Brain pericyte (primary cell): ENCODE results near the gene DUOXA1.
"Not testable (repeated sequence)": the region's sequence is repeated elsewhere in the genome, so short reads cannot be mapped to it uniquely, and the experiment has no call there.

Source experiments
- DNase-seq: peaks from one replicate; pipeline ENCODE4 v3.0.0-alpha.2; 2012; ENCODE audit warnings: low read depth, low spot score

The DUOXA1 gene

DNA sequence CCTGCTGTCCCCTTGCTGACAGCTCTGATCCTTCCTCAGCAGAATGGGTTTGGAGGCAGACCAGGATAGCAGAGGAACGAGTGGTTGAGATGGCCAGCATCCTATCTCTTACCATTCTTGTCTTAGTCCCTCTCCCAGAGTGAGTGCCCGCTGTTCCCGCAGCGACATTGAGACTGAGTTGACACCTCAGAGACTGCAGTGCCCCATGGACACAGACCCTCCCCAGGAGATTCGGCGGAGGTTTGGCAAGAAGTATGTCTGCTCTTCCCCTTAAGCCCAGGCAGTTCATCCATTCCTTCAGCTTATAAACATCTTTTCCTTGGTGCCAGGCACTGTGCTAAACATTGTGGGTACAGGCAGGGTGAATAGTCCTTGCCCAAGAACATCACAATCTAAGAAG lies 21.3 kb upstream of the DUOXA1 start:
- DNase-seq, result no peak

DNA sequence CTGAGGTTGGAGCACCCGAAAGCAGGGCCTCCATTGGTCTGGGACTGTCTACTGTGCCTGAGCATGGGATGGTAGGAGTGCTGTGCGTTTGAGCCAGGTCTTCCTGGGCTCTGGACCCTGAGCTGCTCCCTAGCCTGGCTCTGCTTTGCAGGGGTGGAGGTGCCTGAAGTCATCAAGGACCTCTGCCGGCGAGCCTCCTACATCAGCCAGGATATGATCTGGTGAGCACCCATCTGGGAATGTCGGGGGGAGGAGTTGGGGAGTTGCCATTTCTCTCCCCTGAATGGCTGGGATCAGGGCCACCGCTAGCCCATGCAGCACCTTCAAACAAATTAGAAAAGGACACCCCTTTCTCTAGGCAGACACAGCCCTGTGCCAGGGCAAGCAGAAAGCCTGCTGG lies 20.8 kb upstream of the DUOXA1 start:
- no peak for DNase-seq

DNA sequence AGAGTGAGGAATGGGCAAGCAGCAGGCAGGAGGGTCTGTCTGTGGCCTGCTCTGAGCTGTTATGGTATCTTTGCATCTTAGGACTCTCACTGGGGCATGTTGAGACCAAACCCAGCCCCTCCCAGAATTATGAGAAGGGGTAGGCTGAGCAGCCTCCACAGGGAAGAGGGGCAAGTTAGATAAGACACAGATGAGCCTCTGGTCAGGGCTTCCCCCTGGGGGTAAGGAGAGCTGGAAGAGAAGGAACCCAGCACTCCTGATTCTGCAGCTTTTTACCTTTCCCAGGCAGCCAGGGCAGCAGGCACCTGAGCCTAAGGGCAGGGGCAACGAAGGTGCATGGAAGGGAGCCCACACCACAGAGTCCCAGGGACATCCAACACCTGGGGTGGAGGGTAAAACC lies 19.4 kb upstream of the DUOXA1 start:
- no peak for DNase-seq

DNA sequence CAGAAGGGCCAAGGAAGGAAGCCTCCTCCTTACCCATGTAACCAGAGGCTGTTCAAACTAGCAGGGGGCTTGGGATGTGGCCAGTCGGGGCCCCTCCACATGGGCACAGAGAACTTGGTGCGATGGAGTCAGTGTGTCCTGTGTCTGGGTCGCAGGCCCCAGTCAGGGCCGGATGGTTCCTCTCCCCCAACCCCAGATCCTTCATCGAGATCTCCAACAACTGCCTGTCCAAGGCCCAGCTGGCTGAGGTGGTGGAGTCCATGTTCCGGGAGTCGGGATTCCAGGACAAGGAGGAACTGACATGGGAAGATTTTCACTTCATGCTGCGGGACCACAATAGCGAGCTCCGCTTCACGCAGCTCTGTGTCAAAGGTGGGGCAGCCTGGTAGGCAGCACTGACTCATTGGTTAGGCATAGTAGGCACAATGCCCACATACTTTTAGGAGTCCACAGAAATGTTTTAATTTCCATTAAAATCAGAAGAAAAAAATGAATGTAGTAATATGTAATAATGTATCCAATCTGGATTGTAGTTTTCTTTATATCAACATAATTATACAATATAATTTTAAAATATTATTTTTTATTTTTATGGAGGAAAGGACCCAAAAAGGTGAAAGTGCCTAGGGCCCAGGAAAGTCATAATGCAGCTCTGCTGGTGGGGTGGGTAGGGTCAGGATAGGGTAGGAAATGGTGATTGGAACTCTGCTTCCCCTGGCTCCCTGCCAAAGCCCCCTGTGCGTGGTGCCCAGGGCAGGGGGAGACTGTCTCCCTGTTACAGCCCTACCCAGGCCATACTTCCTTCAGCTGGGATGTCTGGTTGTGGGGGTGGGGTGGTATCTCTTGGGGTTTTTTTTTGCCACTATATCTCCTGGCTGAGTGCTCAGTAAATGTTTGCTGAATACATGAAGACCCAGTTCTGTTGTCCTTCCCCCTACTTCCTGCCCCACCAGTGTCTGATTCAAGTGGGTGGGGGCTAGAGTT lies 18.7 kb upstream of the DUOXA1 start:
- no peak for DNase-seq

DNA sequence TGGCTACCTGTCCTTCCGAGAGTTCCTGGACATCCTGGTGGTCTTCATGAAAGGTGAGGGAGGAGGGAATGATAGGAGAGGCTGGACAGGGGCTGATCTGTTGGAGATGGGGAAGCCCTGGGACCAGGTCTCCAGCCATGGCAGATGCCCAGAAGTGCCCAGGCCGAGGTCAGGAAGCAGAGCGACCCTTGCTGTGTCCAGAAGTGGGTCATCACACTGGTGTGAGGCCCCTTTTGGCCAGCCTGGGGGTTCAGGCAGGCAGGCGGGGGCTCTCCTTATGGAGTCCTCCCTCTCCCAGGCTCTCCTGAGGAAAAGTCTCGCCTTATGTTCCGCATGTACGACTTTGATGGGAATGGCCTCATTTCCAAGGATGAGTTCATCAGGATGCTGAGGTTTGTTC lies 17.9 kb upstream of the DUOXA1 start:
- DNase-seq, result no peak

DNA sequence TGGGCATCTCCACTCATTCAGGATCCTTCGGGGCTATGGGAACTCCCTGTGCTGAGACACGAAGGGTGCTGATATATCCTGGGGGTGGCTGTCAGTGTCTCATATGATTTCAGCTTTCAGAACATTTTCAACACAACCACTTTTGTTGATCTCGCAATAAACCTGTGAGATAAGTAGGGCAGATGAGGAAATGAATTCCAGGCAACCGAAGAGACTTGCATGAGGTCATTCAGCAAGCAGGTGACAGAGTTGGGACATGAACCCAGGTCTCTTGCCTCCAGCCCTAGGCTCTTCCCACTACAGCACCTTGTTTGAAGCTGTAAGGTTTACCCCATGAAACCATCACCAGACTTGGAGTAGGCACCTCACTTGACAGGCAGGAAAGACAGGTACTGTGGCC lies 16.7 kb upstream of the DUOXA1 start:
- no peak for DNase-seq

DNA sequence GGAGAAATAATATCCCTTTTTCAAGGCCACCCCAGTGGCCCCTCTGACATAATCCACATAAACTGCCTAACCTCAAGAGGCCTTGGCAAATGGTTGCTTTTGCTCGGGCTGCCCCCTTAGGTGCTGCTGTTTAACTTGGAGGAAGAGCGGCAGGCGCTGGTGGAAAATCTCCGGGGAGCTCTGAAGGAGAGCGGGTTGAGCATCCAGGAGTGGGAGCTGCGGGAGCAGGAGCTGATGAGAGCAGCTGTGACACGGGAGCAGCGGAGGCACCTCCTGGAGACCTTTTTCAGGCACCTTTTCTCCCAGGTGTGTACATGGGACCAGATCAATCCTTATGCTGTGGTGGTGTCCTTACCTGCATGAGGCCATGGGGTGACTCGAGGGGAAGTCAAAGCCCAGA lies 15.1 kb upstream of the DUOXA1 start:
- DNase-seq, result no peak

DNA sequence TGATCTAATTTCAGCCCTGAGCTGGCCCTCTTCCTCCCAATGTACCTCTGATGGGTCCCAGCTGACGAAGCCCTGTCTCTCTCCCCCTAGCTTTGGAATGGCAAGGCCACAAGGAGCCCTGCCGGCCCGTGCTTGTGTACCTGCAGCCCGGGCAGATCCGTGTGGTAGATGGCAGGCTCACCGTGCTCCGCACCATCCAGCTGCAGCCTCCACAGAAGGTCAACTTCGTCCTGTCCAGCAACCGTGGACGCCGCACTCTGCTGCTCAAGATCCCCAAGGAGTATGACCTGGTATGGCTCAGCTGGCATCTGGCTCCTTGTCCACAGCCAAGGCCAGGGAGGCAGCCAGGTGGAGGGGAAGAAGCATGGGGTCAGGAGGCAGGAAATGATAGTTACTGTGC lies 14.3 kb upstream of the DUOXA1 start:
- no peak for DNase-seq

DNA sequence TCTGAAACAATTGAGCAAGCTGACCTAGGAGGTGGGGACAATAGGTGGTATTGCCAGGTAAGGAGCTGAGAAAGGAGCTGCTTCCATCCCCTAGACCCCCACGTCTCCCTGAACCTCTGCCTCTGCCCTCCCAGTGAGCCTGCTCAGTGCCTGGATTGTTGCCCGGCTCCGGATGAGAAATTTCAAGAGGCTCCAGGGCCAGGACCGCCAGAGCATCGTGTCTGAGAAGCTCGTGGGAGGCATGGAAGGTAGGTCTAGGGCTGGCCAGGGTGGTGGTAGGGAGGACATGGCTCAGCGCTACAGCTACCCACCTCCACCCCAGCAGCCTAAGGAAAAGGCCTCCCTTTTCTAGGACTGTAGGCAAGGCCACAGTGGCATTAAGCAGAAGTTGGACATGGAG lies 13.4 kb upstream of the DUOXA1 start:
- DNase-seq, result no peak

DNA sequence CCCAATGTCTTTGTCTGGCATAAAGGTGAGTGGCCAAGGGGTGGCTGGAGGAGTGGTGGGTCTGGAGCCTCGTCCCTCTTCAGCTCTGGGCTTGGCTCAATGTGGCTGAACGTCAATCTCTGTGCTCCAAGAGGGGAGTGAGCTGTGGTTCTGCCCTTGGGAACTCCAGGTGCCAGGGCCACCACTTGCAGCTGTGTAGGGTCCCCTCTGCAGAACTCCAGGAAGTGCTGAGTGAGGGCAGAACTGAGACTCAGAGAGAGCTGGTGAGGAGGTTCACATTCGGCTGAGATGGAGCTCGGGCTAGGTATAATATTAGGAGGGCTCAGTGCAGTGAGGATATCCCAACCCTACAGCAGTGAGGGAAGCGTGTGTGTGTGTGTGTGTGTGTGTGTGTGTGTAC lies 11.7 kb upstream of the DUOXA1 start:
- DNase-seq, result no peak

DNA sequence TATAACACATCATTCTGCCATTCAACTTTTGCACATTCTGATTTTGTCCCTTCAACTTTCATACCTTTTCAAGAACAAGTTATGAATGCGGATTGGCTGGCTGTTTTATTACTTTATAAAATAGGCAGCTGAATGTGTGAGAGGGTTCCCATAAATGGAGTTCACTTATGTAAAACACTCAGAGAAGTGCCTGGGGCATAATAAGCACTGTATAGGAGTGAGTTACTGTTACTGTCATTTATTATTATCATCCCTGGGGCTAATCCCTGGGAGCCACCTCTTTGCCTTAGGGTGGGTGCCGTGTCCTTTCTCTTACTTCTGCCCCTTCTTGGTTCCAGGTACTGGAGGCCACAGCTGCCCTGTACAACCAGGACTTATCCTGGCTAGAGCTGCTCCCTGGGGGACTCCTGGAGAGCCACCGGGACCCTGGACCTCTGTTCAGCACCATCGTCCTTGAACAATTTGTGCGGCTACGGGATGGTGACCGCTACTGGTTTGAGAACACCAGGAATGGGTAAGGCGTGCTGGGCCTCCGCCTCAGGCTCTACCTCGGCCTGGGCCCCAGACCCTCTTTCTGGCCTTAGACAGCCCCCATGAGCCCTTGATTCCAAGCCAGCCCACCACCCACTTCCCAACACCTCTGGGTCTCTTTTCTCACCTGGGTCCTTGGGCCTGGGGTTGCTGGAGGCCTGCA lies 11.0 kb upstream of the DUOXA1 start:
- no peak for DNase-seq

DNA sequence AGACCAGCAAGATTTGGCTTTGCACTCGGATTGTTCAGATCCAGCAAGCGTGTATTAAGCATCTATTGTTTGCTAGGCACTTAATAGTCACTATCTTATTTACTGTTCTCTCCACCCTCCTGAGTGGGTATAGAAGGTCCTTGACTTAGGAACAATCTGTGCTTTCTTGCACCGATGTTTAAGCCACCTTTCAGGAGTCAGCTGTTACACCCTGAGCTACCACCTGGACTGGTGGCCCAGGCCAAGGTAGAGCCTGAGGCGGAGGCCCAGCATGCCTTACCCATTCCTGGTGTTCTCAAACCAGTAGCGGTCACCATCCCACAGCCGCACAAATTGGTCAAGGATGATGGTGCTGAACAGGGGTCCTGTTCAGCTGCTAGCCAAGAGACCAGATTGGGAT lies 10.1 kb upstream of the DUOXA1 start:
- no peak for DNase-seq

DNA sequence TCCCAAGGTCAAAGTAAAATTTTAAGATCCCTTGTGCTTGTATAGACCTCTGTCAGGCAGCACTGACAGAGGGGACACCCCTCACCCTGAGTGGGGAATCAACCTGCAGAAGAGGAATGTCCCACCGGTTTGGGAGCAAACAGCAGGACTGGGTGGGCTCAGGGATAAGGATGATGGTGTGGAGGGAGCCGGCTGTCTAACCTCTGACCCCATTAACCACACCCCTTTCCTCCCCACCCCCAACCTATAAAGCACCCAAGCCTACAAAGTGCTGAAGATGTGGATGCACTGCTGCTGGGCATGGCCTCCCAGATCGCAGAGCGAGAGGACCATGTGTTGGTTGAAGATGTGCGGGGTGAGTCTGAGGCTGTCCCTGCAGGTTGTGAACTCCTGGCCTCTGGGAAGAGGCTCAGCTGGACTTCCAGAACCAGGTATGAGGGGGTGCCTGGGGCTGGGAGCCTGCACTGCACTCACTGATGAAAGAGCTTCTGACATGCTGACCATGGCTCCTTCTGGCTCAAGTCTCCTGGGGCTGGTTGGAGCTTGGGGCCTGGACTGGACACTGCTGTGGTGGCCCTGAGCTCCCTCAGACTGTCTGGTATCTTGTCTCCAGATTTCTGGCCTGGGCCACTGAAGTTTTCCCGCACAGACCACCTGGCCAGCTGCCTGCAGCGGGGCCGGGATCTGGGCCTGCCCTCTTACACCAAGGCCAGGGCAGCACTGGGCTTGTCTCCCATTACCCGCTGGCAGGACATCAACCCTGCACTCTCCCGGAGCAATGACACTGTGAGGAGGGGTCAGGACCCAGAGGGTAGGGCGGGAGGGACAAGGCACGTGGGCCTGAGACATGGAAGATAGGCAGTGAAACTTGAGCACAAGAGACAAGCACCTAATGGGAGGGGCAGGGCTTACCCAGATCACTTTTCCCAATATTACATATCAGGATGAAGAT lies 9.4 kb upstream of the DUOXA1 start:
- DNase-seq, result no peak

DNA sequence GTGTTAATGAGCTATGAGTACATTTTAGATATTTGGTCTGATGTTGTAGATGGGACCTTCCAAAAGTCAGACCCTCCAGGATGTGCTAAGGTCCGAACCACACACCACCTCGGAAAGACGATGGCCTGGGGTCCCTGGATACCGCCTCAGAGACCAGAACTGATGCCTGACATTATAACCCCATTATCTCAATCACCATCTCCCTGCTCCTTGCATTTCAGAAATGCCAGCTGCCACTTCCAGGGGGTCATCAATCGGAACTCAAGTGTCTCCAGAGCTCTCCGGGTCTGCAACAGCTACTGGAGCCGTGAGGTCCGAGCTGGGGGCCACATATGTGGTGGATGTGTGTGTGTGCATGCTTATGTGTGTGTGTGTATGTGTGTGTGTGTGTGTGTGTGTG lies 8.0 kb upstream of the DUOXA1 start:
- no peak for DNase-seq

DNA sequence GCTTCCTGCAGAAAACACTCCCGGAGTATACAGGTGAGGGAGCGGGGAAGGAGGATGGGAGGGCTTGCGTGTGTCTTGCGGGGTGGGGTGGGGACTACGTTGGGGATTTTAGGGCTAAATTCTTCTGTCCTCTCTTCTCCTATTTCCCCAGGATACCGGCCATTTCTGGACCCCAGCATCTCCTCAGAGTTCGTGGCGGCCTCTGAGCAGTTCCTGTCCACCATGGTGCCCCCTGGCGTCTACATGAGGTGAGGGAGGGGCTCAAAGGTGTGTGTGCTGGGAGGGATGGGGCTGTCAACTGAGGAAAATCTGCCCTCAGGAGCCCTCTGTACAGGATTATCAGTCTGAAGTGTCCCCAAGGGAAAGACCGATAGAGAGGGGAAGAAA lies 6.7 kb upstream of the DUOXA1 start:
- no peak for DNase-seq

DNA sequence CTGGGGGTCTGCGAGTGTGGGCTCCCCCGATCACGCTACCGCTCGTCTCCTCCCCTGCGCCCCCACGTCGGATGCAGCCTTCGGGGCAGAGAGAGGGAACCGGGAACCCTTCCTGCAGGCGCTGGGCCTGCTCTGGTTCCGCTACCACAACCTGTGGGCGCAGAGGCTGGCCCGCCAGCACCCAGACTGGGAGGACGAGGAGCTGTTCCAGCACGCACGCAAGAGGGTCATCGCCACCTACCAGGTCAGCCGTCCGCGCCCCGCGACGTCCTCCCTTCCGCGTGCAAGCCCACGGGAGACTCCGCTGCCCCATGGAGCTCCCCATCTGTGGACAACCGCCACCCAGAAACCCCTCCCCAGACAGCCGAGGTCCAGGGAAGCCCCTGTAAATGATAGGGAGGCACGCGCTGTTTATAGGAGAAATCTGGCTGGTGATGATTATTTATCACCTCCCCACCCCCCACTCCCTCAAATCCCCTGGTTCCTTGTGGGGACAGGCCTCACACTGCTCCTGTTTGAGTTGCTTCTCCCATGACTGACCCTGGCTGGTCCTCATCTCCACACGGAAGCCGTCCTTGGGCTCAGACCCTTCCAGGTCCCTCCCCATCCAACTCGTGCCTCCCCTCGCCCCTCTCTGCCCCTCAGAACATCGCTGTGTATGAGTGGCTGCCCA lies 6.2 kb upstream of the DUOXA1 start:
- not testable (repeated sequence) for DNase-seq

DNA sequence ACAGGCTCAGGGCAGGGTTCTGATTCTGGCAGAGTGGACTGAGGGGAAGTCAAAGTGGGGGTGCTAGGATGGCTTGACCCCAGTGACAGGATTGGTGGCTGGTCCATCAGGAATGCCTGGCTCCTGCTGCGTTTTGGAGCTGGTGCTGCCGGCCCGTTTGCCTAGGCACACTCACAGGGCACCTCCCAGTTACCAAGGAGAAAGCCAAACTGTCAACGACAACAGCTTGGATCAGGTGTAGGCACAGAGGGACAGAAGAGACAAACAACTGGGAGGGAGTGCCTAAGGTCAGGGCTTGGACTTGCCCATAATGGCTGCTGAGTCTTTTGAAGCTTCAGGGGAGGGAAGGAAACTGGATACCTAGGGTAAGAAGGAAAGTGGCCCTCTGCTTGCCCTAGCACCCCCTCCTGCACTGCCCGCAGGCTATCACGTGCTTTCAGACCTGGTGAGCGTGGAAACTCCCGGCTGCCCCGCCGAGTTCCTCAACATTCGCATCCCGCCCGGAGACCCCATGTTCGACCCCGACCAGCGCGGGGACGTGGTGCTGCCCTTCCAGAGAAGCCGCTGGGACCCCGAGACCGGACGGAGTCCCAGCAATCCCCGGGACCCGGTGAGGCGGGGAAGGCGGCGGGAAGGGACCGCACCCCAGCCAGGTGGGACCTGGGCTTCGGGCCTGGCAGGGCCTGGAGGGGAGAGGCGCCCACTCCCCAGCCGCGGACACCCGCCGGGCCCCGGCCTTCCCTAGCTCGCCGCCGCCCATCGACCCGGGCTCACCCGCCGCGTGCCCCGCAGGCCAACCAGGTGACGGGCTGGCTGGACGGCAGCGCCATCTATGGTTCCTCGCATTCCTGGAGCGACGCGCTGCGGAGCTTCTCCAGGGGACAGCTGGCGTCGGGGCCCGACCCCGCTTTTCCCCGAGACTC lies 5.3 kb upstream of the DUOXA1 start:
- DNase-seq, result no peak

DNA sequence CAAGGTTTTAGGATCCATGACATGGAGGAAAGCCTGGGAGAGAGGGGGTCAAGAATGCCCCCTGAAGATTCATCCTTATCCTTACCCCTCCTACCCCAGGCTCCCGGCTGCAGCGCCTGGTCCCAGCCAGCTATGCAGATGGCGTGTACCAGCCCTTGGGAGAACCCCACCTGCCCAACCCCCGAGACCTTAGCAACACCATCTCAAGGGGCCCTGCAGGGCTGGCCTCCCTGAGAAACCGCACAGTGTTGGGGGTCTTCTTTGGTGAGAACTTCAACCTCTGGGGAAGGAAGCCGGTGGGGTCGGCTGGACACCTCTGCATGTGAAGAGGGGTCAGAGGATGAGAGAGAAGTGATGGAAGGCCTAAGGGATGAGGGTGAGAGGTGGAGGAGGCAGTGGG lies 4.4 kb upstream of the DUOXA1 start:
- no peak for DNase-seq

DNA sequence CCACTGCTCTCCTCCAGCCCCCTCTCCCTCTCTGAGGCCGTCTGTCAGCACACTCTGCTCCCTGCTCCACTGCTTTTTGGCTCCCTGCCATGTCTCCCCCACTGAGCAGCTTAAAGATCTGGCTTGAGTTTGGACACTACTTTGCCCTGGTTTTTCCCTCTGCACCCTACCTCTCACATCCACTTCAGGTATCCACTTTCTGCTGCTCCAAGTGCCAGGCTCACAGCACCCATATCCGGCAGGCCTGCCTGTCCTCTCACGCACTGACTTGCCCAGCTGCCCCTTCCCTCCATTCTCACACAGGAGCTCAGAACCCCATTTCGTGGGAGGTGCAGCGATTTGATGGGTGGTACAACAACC lies 3.9 kb upstream of the DUOXA1 start:
- DNase-seq, result no peak

DNA sequence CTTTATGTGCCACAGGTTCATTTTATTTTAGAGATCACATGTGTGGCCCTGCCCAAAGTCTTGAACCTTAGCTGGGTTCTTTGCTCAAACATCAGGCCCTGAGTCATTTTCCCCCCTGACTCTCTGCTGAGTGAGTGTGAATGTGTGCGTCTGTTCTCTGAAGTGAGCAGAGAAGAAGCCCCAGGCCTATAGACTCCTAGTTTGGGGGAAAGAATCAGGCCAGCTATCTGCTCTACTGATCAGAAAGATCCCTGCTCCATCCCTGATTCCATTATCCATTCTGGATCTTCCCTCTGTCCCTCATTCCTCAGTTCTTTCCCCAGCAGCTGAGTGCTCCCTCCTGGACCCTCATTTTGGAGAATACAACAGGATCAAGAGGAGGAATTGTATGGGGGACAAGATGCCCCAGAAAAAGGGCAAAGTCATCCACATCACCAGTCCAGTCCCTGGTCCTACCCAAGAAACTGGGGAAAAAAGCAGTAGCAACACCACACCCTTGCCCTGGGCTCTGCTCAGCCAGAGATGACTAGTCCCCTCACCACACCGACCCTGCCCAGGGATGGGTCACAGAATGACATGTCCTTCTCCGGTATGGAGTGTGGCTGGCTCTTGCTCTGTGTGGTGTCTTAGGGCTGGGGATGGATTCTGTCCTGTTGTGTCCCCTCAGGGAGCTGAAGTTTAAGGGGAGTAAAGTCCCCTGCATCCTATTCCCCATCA lies 3.3 kb upstream of the DUOXA1 start:
- DNase-seq, result no peak
